Naive thymus-derived CD8-positive, alpha-beta T cell (primary cell): ENCODE results near the gene COL15A1. TPM values are rescaled to one million over a fixed set of nuclear protein-coding genes. Genes with fewer than 3 reads are reported as not detected.

ENCODE experiments used
- ATAC-seq, 2 donors: fragments of 150-1000 bp; cut with Tn5 transposase in 1 of 2; sonication (Bioruptor Pico), chemical (Tn5 transposase) in 1 of 2; 1 replicate in 1 of 2; 2 replicates in 1 of 2; pipeline ENCODE4 v1.10.0; 2021; ENCODE audit warnings: mild to moderate bottlenecking in 2 of 2, moderate library complexity in 2 of 2
- POLR2A ChIA-PET: fragments of 350-600 bp; sonication (Branson Sonifier 250); formaldehyde crosslinking; loops from one replicate; lab custom pipeline; 2021; ENCODE audit warnings: antibody characterized with exemption; lab: Charles Lee
- DNase-seq, 10 donors: peaks; one replicate each; pipeline versions ENCODE4 v3.0.0 to v3.0.0-alpha.2; 2020 to 2022
- H3K27ac Mint-ChIP-seq, 10 donors: one replicate each; pipeline ENCODE4 v1.8.0; 2020 to 2022; ENCODE audit warnings: mild to moderate bottlenecking in 10 of 10, mixed read lengths in 10 of 10, moderate library complexity in 4 of 10, inconsistent platforms in 1 of 10
- H3K27me3 Mint-ChIP-seq, 5 donors: one replicate each; pipeline ENCODE4 v1.8.0; 2021 to 2022; ENCODE audit warnings: mixed read lengths in 5 of 5
- H3K36me3 Mint-ChIP-seq, 3 donors: one replicate each; pipeline ENCODE4 v1.8.0; 2020 to 2022; ENCODE audit warnings: mixed read lengths in 3 of 3, mild to moderate bottlenecking in 2 of 3, inconsistent platforms in 1 of 3
- H3K4me1 Mint-ChIP-seq, 4 donors: one replicate each; pipeline ENCODE4 v1.8.0; 2021 to 2022; ENCODE audit warnings: mixed read lengths in 4 of 4
- H3K4me3 Mint-ChIP-seq, 10 donors: one replicate each; pipeline ENCODE4 v1.8.0; 2020 to 2022; ENCODE audit warnings: mild to moderate bottlenecking in 10 of 10, mixed read lengths in 10 of 10, moderate library complexity in 6 of 10, inconsistent platforms in 1 of 10
- H3K9me3 Mint-ChIP-seq, 9 donors: one replicate each; pipeline ENCODE4 v1.8.0; 2020 to 2022; ENCODE audit warnings: mixed read lengths in 9 of 9, mild to moderate bottlenecking in 3 of 9, inconsistent platforms in 1 of 9, moderate library complexity in 1 of 9
- polyA plus RNA-seq, 3 donors: library from polyadenylated mRNA; unstranded; fragments of 300-500 nt; fragmentation: Illumina TruSeq; gene quantifications; one replicate each; pipeline ENCODE4 v1.2.3, GENCODE V29; 2021
- total RNA-seq, 8 experiments: library from RNA in 2 of 8; stranded (reverse) in 2 of 8; gene quantifications; one replicate each; pipeline ENCODE4 v1.2.3 and lab custom pipeline; 2021 to 2026

The COL15A1 gene
- total and polyA plus RNA-seq, 5 experiments from 2014 or later = not detected

- POLR2A ChIA-PET = interaction anchor here (0.5 to 1.1 kb wide), 3 partner anchors 49 to 1191 kb away, joined by 4 to 7 read pairs (median 5); no protein-coding TSS in a partner anchor
Measured at GRCh38 chr9:99018653-99019052, 74.9 kb downstream of the COL15A1 start.

GRCh38 chr9:99019510-99020331 is 76.0 kb downstream of the COL15A1 start:
- POLR2A ChIA-PET = no interaction called here
- no peak for DNase-seq
- Mint-ChIP-seq H3K4me1 (peaks cover 4 to 40% (median 19%) of the 10 kb centered on the region in 4 donors), H3K9me3 (no peaks in the 10 kb centered on the region), H3K36me3 (no peaks in the 10 kb centered on the region), H3K27me3 (no peaks in the 10 kb centered on the region), H3K27ac (no peak overlapping the region), H3K4me3 (no peak overlapping the region)
- no peak for ATAC-seq

More at GRCh38 chr9:99018653-99019052, 74.9 kb downstream of the COL15A1 start:
- H3K27ac Mint-ChIP-seq = peak overlapping the region in 3 of 10 donors; percentile 0 to 35 (median 34)
- no peaks in the 10 kb centered on the region for H3K36me3 Mint-ChIP-seq
- ATAC-seq = no peak
- DNase-seq = no peak
- H3K9me3 Mint-ChIP-seq = no peaks in the 10 kb centered on the region
- no peaks in the 10 kb centered on the region for H3K27me3 Mint-ChIP-seq
- peaks cover 14 to 41% (median 27%) of the 10 kb centered on the region in 4 donors for H3K4me1 Mint-ChIP-seq
- H3K4me3 Mint-ChIP-seq = no peak overlapping the region

GRCh38 chr9:99020786-99021436 is 77.2 kb downstream of the COL15A1 start:
- Mint-ChIP-seq H3K4me1 (peaks cover 4 to 35% (median 15%) of the 10 kb centered on the region in 4 donors), H3K27me3 (no peaks in the 10 kb centered on the region), H3K27ac (peak overlapping the region in 1 of 10 donors; percentile 52), H3K36me3 (no peaks in the 10 kb centered on the region), H3K9me3 (no peaks in the 10 kb centered on the region), H3K4me3 (peak overlapping the region in 1 of 10 donors; percentile 51)
- DNase-seq = no peak
- POLR2A ChIA-PET = no interaction called here
- ATAC-seq = no peak

GRCh38 chr9:99021512-99021911 is 77.8 kb downstream of the COL15A1 start:
- Mint-ChIP-seq H3K27ac (peak overlapping the region in 1 of 10 donors; percentile 52), H3K4me3 (no peak overlapping the region), H3K27me3 (peaks cover 0 to 1% (median 0%) of the 10 kb centered on the region in 5 donors), H3K9me3 (no peaks in the 10 kb centered on the region), H3K4me1 (peaks cover 7 to 36% (median 14%) of the 10 kb centered on the region in 4 donors), H3K36me3 (no peaks in the 10 kb centered on the region)
- DNase-seq (no peak), ATAC-seq (no peak)
- POLR2A ChIA-PET = no interaction called here

- H3K36me3 Mint-ChIP-seq = no peaks in the 10 kb centered on the region
- H3K4me3 Mint-ChIP-seq = no peak overlapping the region
- peaks cover 0 to 4% (median 0%) of the 10 kb centered on the region in 5 donors for H3K27me3 Mint-ChIP-seq
- POLR2A ChIA-PET = interaction anchor here (1.3 kb wide), 1 partner anchor 10 kb away, joined by 4 read pairs; no protein-coding TSS in a partner anchor
- H3K9me3 Mint-ChIP-seq = no peaks in the 10 kb centered on the region
- peaks cover 22 to 51% (median 26%) of the 10 kb centered on the region in 4 donors for H3K4me1 Mint-ChIP-seq
- no peak for ATAC-seq
- peak overlapping the region in 1 of 10 donors; percentile 32 for H3K27ac Mint-ChIP-seq
- no peak for DNase-seq
Measured at GRCh38 chr9:99023231-99023630, 79.5 kb downstream of the COL15A1 start.

GRCh38 chr9:99023831-99024230 is 80.1 kb downstream of the COL15A1 start:
- DNase-seq (no peak), ATAC-seq (no peak)
- peaks cover 0 to 4% (median 0%) of the 10 kb centered on the region in 5 donors for H3K27me3 Mint-ChIP-seq
- H3K36me3 Mint-ChIP-seq = no peaks in the 10 kb centered on the region
- no peaks in the 10 kb centered on the region for H3K9me3 Mint-ChIP-seq
- POLR2A ChIA-PET = interaction anchor here (1.3 kb wide), 1 partner anchor 10 kb away, joined by 4 read pairs; no protein-coding TSS in a partner anchor
- H3K4me1 Mint-ChIP-seq = peaks cover 19 to 49% (median 25%) of the 10 kb centered on the region in 4 donors
- H3K27ac Mint-ChIP-seq = no peak overlapping the region
- peak overlapping the region in 1 of 10 donors; percentile 44 for H3K4me3 Mint-ChIP-seq

- H3K4me1 Mint-ChIP-seq = peaks cover 20 to 47% (median 24%) of the 10 kb centered on the region in 4 donors
- DNase-seq = no peak
- no peaks in the 10 kb centered on the region for H3K36me3 Mint-ChIP-seq
- no peak overlapping the region for H3K4me3 Mint-ChIP-seq
- POLR2A ChIA-PET = interaction anchor here (0.9 kb wide), 1 partner anchor 8 kb away, joined by 3 read pairs; no protein-coding TSS in a partner anchor
- no peaks in the 10 kb centered on the region for H3K9me3 Mint-ChIP-seq
- H3K27ac Mint-ChIP-seq = no peak overlapping the region
- ATAC-seq = no peak
- peaks cover 0 to 4% (median 0%) of the 10 kb centered on the region in 5 donors for H3K27me3 Mint-ChIP-seq
Measured at GRCh38 chr9:99024959-99025358, 81.3 kb downstream of the COL15A1 start.

- peaks cover 20 to 50% (median 29%) of the 10 kb centered on the region in 4 donors for H3K4me1 Mint-ChIP-seq
- POLR2A ChIA-PET = interaction anchor here (0.9 kb wide), 1 partner anchor 9 kb away, joined by 3 read pairs; no protein-coding TSS in a partner anchor
- H3K27me3 Mint-ChIP-seq = peaks cover 0 to 4% (median 0%) of the 10 kb centered on the region in 5 donors
- ATAC-seq (no peak), DNase-seq (no peak)
- H3K9me3 Mint-ChIP-seq = no peaks in the 10 kb centered on the region
- H3K27ac Mint-ChIP-seq = peak overlapping the region in 1 of 10 donors; percentile 1
- no peaks in the 10 kb centered on the region for H3K36me3 Mint-ChIP-seq
- H3K4me3 Mint-ChIP-seq = no peak overlapping the region
Measured at GRCh38 chr9:99025616-99026270, 82.0 kb downstream of the COL15A1 start.

- no peak for DNase-seq
Measured at GRCh38 chr9:99026271-99026955, 82.7 kb downstream of the COL15A1 start.

GRCh38 chr9:99026956-99027298 is 83.2 kb downstream of the COL15A1 start:
- peak overlapping the region in 4 of 10 donors; percentile 1 to 69 (median 25) for H3K27ac Mint-ChIP-seq
- no peaks in the 10 kb centered on the region for H3K9me3 Mint-ChIP-seq
- DNase-seq (no peak), ATAC-seq (peak in 1 of 2 donors; percentile 32)
- H3K36me3 Mint-ChIP-seq = no peaks in the 10 kb centered on the region
- H3K4me3 Mint-ChIP-seq = peak overlapping the region in 2 of 10 donors; percentile 13 to 25
- H3K4me1 Mint-ChIP-seq = peaks cover 20 to 50% (median 29%) of the 10 kb centered on the region in 4 donors
- POLR2A ChIA-PET = interaction anchor here (0.9 to 1.9 kb wide), 3 partner anchors 13 to 50 kb away, joined by 3 to 9 read pairs (median 4); no protein-coding TSS in a partner anchor
- H3K27me3 Mint-ChIP-seq = peaks cover 0 to 4% (median 0%) of the 10 kb centered on the region in 5 donors

More at GRCh38 chr9:99026271-99026955, 82.7 kb downstream of the COL15A1 start:
- no peak overlapping the region for H3K4me3 Mint-ChIP-seq
- ATAC-seq = peak in 1 of 2 donors; percentile 42
- POLR2A ChIA-PET = interaction anchor here (0.9 to 1.9 kb wide), 3 partner anchors 13 to 51 kb away, joined by 3 to 9 read pairs (median 4); no protein-coding TSS in a partner anchor
- no peaks in the 10 kb centered on the region for H3K36me3 Mint-ChIP-seq
- peak overlapping the region in 5 of 10 donors; percentile 1 to 36 (median 23) for H3K27ac Mint-ChIP-seq
- H3K27me3 Mint-ChIP-seq = peaks cover 0 to 4% (median 0%) of the 10 kb centered on the region in 5 donors
- no peaks in the 10 kb centered on the region for H3K9me3 Mint-ChIP-seq
- H3K4me1 Mint-ChIP-seq = peaks cover 20 to 50% (median 29%) of the 10 kb centered on the region in 4 donors

- no peak for ATAC-seq
- H3K27me3 Mint-ChIP-seq = peaks cover 0 to 4% (median 0%) of the 10 kb centered on the region in 5 donors
- H3K4me1 Mint-ChIP-seq = peaks cover 20 to 47% (median 28%) of the 10 kb centered on the region in 4 donors
- H3K27ac Mint-ChIP-seq = peak overlapping the region in 1 of 10 donors; percentile 69
- no peaks in the 10 kb centered on the region for H3K9me3 Mint-ChIP-seq
- no peaks in the 10 kb centered on the region for H3K36me3 Mint-ChIP-seq
- no peak for DNase-seq
- POLR2A ChIA-PET = interaction anchor here (0.7 to 1.9 kb wide), 4 partner anchors 14 to 50 kb away, joined by 3 to 9 read pairs (median 4); no protein-coding TSS in a partner anchor
- peak overlapping the region in 4 of 10 donors; percentile 4 to 25 (median 10) for H3K4me3 Mint-ChIP-seq
Measured at GRCh38 chr9:99027443-99027842, 83.7 kb downstream of the COL15A1 start.
